Activated CD8-positive, alpha-beta memory T cell treated with anti-CD3 and anti-CD28 coated beads for 36 hours (primary cell): Measurements from ENCODE around the gene ALCAM. TPM values are rescaled to one million over a fixed set of nuclear protein-coding genes. Genes with fewer than 3 reads are reported as not detected.

ENCODE experiments used
- CTCF ChIA-PET: fragments of 350-600 bp; sonication (Branson Sonifier 250); formaldehyde crosslinking; loops from one replicate; lab custom pipeline; 2021; ENCODE audit warnings: antibody characterized with exemption; lab: Charles Lee
- POLR2A ChIA-PET: fragments of 350-600 bp; sonication (Branson Sonifier 250); formaldehyde crosslinking; loops from one replicate; lab custom pipeline; 2021; ENCODE audit warnings: antibody characterized with exemption; lab: Charles Lee
- total RNA-seq, 2 experiments: library from RNA; stranded (reverse); gene quantifications; one replicate each; pipeline ENCODE4 v1.2.3, GENCODE V29; 2021

Gene ALCAM
- total RNA-seq, 2 experiments from 2014 or later: 19.6 to 22.1 TPM

- ChIA-PET CTCF (no interaction called here), POLR2A (no interaction called here)
These were observed 51.0 kb downstream of the ALCAM start for GRCh38 chr3:105417525-105418289.

GRCh38 chr3:105422645-105423044 lies 55.9 kb downstream of the ALCAM start:
- CTCF ChIA-PET: no interaction called here
- POLR2A ChIA-PET: no interaction called here

GRCh38 chr3:105423397-105423796 lies 56.7 kb downstream of the ALCAM start:
- CTCF ChIA-PET: no interaction called here
- POLR2A ChIA-PET: no interaction called here

GRCh38 chr3:105424412-105425152 lies 57.9 kb downstream of the ALCAM start:
- CTCF ChIA-PET: no interaction called here
- POLR2A ChIA-PET: no interaction called here

- CTCF ChIA-PET: no interaction called here
- POLR2A ChIA-PET: no interaction called here
These were observed 58.4 kb downstream of the ALCAM start for GRCh38 chr3:105425153-105425502.

- CTCF ChIA-PET: interaction anchor here (0.6 kb wide), 1 partner anchor 10 kb away, joined by 3 read pairs; no protein-coding TSS in a partner anchor
- POLR2A ChIA-PET: no interaction called here
These were observed 60.6 kb downstream of the ALCAM start for GRCh38 chr3:105427332-105427731.

- ChIA-PET CTCF (no interaction called here), POLR2A (no interaction called here)
These were observed 62.5 kb downstream of the ALCAM start for GRCh38 chr3:105429034-105429762.

GRCh38 chr3:105430455-105430854 lies 63.7 kb downstream of the ALCAM start:
- ChIA-PET POLR2A (no interaction called here), CTCF (no interaction called here)

- ChIA-PET CTCF (no interaction called here), POLR2A (no interaction called here)
These were observed 64.5 kb downstream of the ALCAM start for GRCh38 chr3:105431200-105431599.

GRCh38 chr3:105435277-105435676 lies 68.6 kb downstream of the ALCAM start:
- CTCF ChIA-PET: no interaction called here
- POLR2A ChIA-PET: no interaction called here

- ChIA-PET CTCF (no interaction called here), POLR2A (no interaction called here)
These were observed 70.0 kb downstream of the ALCAM start for GRCh38 chr3:105436687-105437086.

GRCh38 chr3:105440113-105440512 lies 73.4 kb downstream of the ALCAM start:
- ChIA-PET CTCF (no interaction called here), POLR2A (no interaction called here)

- ChIA-PET POLR2A (no interaction called here), CTCF (no interaction called here)
These were observed 78.0 kb downstream of the ALCAM start for GRCh38 chr3:105444725-105445124.

GRCh38 chr3:105448338-105448982 lies 81.8 kb downstream of the ALCAM start:
- POLR2A ChIA-PET: no interaction called here
- CTCF ChIA-PET: no interaction called here

GRCh38 chr3:105449414-105449813 lies 82.7 kb downstream of the ALCAM start:
- ChIA-PET POLR2A (no interaction called here), CTCF (no interaction called here)

GRCh38 chr3:105456017-105456416 lies 89.3 kb downstream of the ALCAM start:
- CTCF ChIA-PET: no interaction called here

GRCh38 chr3:105458518-105459215 lies 92.0 kb downstream of the ALCAM start:
- ChIA-PET CTCF (no interaction called here), POLR2A (no interaction called here)

More at GRCh38 chr3:105456017-105456416, 89.3 kb downstream of the ALCAM start:
- POLR2A ChIA-PET: no interaction called here

- CTCF ChIA-PET: no interaction called here
These were observed 93.0 kb downstream of the ALCAM start for GRCh38 chr3:105459566-105460290.

GRCh38 chr3:105463620-105464019 lies 96.9 kb downstream of the ALCAM start:
- POLR2A ChIA-PET: no interaction called here
- CTCF ChIA-PET: no interaction called here

More at GRCh38 chr3:105459566-105460290, 93.0 kb downstream of the ALCAM start:
- POLR2A ChIA-PET: no interaction called here
